ENCODE data around the gene NUDT16L1.

NUDT16L1 gene

GRCh38 chr16:4682616-4683254 is 10.6 kb upstream of the NUDT16L1 start:
- DNase-seq (ENCODE audit: low read depth in 2 of 2): no peak

GRCh38 chr16:4683255-4684057 is 9.9 kb upstream of the NUDT16L1 start:
- DNase-seq (ENCODE audit: low read depth in 2 of 2): no peak

GRCh38 chr16:4684058-4684715 is 9.2 kb upstream of the NUDT16L1 start:
- no peak for DNase-seq (ENCODE audit: low read depth in 2 of 2)

- DNase-seq (ENCODE audit: low read depth in 2 of 2): no peak
Measured at GRCh38 chr16:4684763-4685162, 8.6 kb upstream of the NUDT16L1 start.

GRCh38 chr16:4685292-4685691 is 8.1 kb upstream of the NUDT16L1 start:
- no peak for DNase-seq (ENCODE audit: low read depth in 2 of 2)

- DNase-seq (ENCODE audit: low read depth in 2 of 2): no peak
Measured at GRCh38 chr16:4685776-4686496, 7.4 kb upstream of the NUDT16L1 start.

- DNase-seq (ENCODE audit: low read depth in 2 of 2): no peak
Measured at GRCh38 chr16:4686497-4687210, 6.7 kb upstream of the NUDT16L1 start.

GRCh38 chr16:4687416-4687815 is 5.9 kb upstream of the NUDT16L1 start:
- DNase-seq (ENCODE audit: low read depth in 2 of 2): no peak

- DNase-seq (ENCODE audit: low read depth in 2 of 2): no peak
Measured at GRCh38 chr16:4687946-4688673, 5.3 kb upstream of the NUDT16L1 start.

GRCh38 chr16:4688674-4689045 is 4.7 kb upstream of the NUDT16L1 start:
- DNase-seq (ENCODE audit: low read depth in 2 of 2): no peak

- DNase-seq (ENCODE audit: low read depth in 2 of 2): no peak
Measured at GRCh38 chr16:4689091-4689671, 4.2 kb upstream of the NUDT16L1 start.

GRCh38 chr16:4689864-4690704 is 3.3 kb upstream of the NUDT16L1 start:
- no peak for DNase-seq (ENCODE audit: low read depth in 2 of 2)

GRCh38 chr16:4690946-4691665 is 2.3 kb upstream of the NUDT16L1 start:
- no peak for DNase-seq (ENCODE audit: low read depth in 2 of 2)

- no peak for DNase-seq (ENCODE audit: low read depth in 2 of 2)
Measured at GRCh38 chr16:4691666-4692412, 1.5 kb upstream of the NUDT16L1 start.

GRCh38 chr16:4692460-4693295 is 684 bp upstream of the NUDT16L1 start:
- DNase-seq (ENCODE audit: low read depth in 2 of 2): no peak

- peak in 1 of 2 donors; percentile 33 for DNase-seq (ENCODE audit: low read depth in 2 of 2)
Measured at GRCh38 chr16:4693956-4694641, 737 bp downstream of the NUDT16L1 start.

Measured in stimulated activated CD4-positive, alpha-beta T cell treated with anti-CD3 and anti-CD28 coated beads, Interleukin-15, amount 100 ng/mL, for 48 hours (primary cell).